Pons (tissue), 1 donor: ENCODE results near the gene NAT16.
"Not testable (repeated sequence)": the region's sequence is repeated elsewhere in the genome, so short reads cannot be mapped to it uniquely, and the experiment has no call there.

Experiments used
- DNase-seq: peaks from one replicate; pipeline ENCODE4 v3.0.0-alpha.2; 2016; ENCODE audit warnings: low spot score

Gene NAT16

DNA sequence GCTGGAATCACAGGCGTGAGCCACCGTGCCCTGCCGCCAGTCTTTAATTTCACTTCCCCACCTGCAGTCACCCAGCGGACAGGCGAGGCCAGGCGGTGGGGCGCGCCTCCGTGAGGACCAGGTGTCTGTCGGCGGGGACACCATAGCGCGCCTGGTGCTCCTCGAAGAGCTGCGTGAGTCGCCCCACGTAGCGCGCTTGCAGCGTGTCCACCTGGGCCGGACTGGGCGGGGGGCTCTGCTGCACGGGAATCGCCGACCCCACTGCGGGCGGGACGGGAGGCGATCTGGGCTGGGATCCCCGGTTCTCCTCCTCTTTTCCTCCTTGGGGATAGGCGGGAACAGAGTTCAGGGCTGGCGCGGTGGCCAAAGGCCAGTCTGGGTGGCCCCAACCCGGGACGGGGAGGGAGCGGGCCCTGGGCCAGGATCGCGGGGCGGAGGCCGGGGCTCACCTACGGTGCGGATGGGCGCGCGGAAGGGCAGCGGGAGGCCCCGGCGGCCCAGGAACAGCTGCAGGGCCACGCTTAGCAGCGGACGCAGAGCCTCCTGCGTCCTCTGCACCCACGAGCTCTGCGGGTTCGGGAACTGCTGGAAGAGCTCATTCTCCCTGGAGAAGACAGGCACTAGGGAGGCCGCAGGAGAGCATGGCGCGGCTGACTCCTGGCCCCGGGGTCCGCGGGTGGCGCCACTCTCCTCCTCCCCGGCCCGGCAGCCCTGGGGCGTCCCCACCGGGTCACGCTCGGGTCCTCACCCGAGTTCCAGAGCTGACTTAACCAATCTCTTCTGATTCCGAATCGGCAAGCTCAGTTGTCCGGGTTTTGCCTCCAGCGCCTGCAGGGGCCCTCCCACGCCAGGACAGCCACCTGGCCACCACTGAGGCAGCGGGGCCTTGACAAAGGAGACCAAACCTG, 21.9 kb upstream of the NAT16 start:
- DNase-seq, result no peak

DNA sequence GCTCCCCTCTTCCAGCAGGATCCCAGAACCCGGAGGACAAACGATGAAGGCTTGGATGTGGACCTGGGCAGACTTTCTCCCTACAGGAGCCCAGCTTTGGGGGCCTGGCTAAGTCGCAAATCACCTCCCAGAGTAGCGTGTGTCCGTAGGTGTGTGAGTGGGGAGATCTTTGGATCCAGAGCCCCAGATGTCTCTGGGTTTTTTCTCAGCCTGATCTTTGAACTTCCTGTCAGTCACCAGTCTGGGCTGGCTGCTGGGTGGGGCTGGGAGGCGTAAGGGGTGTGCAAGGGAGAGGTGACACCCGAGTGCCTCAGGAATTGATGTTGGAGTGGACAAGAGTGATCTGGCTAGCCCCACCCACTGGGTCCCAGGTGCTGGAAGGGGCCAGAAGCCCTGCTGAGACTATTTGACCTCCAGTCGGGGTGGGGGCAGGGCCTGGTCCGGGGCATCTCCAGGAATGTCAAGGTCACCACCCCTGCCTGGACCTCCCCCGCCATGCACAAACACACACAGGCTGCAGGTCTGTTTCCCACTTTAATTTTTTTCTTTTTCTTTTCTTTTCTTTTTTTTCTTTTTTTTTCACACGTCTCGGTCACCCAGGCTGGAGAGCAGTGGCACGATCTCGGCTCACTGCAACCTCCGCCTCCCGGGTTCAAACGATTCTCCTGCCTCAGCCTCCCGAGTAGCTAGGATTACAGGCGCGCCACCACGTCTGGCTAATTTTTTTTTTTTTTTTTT, 20.9 kb upstream of the NAT16 start, which contains the start of gene MOGAT3:
TSS of gene MOGAT3 (minus strand) at position 175 of the 738 bp plus-strand sequence. CDS start 182 bp downstream, outside the sequence.
- DNase-seq, result no peak

DNA sequence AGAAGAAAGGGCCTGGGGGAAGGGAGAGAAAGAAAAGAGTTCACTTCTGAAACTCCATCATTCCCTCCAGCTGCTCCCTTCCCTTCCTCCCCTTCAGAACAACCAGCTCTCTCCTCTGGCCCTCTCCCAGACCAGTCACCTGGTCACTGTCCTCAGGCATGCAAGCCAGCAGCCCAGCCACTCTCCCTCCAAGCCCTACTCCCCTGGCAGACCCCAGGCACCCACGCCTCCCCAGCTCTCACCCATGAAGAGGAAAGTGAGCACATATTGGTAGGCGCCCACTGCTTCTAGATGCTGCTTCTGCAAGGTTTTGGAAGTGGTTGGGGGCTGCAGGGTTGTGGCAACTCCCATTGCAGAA, 20.4 kb upstream of the NAT16 start:
- DNase-seq, result no peak

DNA sequence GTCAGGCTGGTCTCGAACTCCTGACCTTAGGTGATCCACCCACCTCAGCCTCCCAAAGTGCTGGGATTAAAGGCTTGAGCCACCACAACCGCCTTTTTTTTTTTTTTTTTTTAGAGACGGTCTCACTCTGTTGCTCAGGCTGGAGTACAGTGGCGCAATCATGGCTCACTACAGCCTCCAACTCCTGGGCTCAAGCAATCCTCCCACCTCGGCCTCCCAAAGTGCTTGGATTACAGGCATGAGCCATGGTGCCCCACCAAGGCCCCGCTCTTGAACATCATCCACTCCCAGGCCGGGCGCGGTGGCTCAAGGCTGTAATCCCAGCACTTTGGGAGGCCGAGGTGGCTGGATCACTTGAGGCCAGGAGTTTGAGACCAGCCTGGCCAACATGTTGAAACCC, 19.4 kb upstream of the NAT16 start:
- not testable (repeated sequence) for DNase-seq

DNA sequence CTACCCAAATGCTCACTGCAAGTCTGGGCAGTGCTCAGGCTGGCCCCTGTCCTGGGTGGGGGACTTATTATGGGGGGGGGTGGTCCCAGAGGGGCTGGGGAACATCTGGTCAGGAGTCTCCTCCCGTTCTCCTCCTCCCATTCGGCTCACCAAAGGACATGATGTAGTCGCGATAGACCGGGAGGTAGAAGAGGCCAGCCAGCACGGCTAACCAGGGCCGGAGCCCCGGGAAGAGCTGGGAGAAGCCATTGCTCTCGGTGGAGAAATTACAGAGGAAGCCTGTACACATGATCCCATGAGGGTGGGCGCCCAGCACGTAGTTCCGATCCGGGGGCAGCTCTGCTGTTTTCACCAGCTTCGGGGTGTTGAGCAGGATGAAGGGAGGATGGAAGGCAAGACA, 18.4 kb upstream of the NAT16 start:
- DNase-seq, result no peak

DNA sequence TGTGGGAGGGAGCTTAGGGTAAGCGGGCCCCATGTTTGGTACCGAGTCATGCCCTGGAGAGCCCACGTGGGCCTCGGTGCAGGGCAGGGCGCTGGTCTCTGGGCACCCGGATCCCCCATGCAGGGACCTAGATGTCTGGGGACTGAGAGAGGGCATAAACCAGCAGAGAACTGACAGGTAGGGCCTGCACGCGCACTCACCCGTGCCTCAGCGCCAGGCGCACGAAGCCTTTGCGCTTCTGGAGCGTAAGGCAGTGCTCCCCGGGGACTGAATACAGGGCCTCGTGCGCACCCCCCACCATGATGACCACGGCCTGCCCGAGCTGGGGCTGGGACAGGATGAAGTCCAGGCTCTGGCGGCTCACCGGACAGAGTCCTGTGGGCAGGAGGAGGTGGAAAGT, 17.9 kb upstream of the NAT16 start:
- DNase-seq, result no peak

DNA sequence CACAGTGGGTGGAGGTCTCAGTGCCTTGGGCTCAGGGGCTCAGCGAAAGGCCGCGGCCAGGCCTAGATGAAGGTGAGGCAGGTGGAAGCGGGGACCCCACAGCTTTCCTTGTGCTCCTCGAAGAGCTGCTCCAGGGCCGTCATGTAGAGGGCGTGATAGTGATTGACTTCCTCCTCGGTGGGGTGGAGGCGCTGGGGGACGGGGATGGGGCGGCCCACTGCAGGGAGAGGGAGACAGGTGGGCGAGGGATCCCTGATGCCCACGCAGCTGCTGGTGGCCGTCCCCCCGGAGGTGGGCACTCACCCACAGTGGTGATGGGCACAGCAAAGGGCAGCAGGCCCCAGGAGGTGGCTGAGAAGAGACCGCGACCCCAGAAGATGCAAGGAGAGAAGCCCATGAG, 15.8 kb upstream of the NAT16 start:
- DNase-seq, result no peak

DNA sequence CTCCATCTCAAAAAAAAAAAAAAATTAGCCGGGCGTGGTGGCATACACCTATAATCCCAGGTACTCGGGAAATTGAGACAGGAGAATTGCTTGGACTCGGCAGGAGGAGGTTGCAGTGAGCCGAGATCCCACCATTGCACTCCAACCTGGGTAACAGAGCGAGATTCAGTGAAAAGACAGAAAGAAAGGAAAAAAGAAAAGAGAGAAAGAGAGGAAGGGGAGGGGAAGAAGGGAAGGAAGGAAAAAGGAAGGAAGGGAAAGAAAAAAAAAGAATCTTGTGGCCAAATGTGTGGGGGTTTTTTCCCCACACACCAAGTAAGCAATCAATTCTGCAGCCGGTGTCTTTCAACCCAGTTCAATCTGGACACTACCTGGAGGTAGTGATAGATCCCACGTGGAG, 9.0 kb upstream of the NAT16 start:
- no peak for DNase-seq

DNA sequence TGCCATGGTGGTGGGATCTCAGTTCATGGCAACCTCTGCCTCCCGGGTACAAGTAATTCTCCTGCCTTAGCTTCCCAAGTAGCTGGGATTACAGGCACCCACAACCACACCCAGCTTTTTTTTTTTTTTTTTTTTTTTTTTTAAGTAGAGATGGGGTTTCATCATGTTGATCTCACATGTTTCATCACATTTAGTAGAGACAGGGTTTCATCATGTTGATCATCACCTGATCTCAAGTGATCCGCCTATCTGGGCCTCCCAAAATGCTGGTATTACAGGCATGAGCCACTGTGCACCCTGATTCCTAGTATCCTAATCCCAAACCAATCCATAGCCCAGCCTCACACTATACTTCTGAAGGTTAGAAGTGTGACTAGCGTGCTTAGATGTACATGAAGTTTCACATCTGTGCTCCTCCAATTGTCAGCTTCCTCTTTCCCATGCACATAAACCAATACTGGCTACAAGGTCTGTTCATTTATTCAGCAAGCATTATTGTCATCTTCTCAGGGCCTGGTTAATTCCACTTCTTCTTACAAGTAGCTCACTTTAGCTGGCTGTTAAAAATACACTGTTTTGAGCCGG, 6.8 kb upstream of the NAT16 start:
- DNase-seq, result no peak

DNA sequence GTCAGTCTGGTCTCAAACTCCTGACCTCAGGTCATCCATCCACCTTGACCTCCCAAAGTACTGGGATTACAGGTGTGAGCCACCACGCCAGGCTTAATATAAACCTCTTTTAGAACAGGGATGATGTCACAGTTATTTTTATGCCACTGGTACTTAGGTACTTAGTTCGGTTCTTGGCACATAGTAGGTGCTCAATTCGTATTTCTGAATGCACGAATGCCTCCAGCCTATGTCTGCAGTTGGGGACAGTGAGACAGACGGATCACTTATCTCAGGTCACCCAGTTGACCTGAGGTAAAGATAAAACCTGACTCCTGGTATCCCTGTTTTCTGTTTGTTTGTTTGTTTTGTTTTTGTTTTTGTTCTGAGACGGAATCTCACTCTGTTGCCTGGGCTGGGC, 6.1 kb upstream of the NAT16 start:
- no peak for DNase-seq

DNA sequence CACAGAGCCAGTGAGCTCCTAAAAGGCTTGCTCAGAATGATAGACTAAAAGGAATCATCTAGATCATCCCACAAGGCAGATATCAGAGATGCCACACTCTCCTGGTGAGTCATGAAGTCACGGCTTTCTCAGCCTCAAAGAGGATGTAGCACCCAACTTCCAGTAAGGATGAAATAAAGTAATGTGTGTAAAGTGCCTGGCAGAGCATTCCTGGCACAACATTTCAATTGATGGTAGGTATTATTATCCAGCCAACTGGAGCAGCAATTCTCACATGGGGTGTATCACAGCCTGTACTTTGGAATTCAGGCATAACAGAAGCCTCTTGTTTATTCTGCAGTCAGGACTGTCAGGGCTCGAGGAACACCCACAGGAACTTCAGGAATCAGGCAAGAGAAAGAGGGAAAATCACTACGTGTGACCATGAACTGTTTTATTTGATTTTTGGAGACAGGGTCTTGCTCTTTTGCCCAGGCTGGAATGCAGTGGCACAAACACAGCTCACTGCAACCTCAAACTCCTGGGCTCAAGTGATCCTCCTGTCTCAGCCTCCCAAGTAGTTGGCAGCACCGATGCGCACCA, 5.3 kb upstream of the NAT16 start:
- no peak for DNase-seq

DNA sequence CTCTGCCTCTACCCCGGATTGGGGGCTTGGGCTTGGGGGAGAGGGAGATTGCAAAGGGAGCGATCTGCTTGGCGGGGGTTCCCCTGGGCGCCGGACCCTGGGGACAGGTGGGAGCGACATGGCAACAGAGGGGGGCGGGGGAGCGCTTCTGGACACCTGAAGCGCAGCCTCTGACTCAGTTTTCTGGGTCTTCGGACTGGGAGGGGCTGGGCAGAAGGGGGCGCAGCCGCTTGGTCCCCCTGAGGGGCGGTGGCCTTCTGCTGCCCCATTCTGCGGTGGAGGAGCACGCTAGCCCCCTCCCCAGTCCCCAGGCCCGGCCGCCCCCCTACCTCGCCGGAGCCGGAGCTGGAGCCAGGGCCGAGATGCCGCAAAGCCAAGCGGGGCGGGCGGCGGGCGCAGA, 380 bp downstream of the NAT16 start:
- no peak for DNase-seq

DNA sequence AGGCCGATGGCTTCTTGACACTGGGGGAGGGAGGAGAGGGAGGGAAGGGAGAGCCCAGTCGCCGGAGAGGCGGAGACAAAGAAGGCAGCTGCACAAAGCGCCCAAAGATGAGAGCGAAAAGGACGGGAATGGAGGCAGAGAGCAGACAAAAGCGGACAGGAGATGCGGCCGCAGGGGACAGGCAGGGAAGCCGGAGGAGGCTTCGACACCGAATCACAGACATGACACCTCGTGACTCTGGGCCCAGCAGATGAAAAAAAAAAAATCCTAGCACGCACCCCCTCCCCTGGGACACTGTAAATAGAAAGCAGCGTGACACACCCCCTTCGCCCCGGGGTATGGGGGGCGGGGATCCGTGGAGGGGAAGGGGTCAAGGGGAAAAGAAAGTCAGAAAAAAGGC, 976 bp downstream of the NAT16 start:
- no peak for DNase-seq

DNA sequence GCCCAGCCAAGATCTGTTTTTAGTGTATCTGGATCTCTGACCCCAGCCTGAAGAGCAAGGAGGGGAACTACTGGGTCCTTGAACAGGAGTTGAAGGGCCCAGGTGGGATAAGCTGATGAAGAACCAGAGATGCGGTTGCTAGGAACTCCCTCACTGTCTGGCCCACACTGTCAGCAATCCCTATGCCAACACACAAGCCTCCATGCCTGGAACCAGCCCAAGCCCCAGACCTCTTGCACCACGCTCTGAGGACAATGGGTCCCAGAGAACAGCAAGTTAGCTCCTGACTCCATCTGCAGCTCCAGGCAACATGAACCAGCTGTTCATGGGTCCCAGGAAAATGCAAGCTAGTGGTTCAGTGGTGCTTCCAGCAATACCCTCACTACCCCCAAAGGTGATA, 2.4 kb downstream of the NAT16 start:
- no peak for DNase-seq

DNA sequence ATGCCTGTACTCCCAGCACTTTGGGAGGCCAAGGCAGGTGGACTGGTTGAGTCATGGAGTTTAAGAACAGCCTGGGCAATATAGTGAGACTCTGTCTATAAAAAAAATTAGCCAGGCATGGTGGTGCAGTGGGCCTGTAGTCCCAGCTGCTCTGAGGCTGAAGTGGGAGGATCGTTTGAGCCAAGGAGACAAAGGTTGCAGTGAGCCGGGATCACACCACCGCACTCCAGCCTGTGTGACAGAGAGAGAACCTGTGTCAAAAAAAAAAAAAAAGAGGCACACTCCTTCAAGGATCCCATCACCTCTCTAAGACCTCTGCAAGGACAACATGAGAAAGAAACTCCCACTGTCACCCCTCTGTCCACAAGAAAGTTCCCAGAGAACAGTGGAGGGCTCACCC, 4.4 kb downstream of the NAT16 start:
- no peak for DNase-seq

DNA sequence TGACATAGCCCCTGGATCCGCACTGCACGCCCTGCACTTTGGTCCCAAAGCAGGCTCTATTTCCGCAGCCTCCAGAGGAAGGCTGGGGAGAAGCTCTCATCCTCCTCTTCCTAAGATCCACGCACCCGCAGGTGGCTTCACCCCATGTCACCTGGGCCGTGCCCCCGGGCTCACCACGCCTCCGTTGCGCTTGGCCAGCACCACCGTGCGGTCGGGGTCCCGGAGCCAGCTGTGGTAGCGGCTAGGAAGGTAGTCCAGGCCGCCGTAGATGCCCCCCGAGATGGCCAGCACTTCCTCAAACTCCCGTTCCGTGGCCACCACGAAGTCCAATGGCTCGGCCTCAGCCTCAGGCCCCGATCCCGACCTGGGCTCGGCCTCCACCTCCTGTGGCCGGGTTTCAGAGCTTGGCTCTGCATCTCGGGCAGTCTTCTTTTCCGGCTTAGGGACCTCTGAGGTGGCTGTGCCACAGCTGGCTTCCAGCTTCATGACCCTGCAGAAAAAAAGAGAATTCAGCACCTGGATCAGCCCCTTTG, 5.7 kb downstream of the NAT16 start:
- no peak for DNase-seq

DNA sequence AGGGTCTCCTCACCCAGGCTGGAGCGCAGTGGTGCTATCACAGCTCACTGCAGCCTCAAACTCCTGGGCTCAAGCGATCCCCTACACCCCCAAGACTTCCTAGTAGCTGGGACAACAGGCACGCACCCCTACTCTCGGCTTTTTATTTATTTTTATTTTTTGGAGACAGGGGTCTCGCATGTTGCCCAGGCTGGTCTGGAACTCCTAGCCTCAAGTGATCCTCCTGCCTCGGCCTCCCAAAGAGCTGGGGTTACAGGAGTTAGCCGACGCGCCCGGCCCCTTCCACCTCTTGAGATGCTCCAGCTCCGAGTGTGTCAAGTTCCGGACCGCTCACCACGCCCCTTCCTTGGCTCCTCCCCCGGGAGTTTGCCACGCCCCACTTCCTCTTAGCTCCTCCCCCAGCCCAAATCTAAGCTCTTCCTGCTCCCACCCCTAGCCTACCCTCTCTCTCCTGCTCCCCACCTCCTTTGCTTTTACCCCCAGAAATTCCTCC, 6.3 kb downstream of the NAT16 start:
- DNase-seq, result no peak

DNA sequence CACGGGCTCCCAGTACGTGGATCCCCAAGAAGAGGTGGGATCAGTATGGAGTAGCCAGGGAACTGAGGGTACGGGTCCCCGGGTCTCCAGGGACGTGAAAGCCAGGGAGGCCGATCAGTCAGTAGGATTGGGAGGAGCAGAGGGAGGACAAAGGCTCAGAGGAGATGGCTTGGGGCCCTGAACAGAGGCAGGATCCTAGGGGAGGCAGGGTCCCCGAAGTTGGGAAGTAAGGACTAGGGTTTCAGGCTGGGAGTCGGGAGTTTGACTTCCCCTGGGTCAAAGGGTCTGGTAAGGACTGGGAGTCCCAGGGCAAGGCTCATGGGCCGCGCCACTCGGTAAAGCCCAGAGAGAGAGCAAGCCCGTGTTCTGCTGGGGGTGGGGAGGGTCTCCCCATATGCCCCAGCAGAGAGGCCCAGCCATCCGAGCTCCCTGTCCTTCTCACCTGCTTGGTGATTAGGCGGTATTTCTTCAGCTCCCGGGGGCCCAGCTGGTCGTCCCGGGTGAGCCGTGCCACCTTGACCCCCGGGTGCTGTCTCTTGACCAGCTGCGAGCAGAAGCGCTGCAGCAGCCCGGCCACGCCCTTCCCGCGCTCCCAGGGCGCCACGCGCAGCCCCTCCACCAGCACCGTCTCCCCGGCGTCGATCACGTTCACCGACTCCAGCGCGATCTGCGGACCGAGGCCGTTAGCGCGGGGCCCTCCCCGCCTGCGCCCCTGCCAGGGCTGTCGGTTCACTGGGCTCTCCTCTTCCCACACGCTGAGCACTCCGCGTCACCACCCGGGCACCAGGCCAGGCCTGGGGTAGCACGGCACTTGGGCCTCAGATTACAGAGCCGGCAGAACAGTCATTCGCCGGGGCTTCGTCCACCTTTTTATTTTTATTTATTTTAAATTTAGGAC, 7.0 kb downstream of the NAT16 start:
- DNase-seq, result no peak

DNA sequence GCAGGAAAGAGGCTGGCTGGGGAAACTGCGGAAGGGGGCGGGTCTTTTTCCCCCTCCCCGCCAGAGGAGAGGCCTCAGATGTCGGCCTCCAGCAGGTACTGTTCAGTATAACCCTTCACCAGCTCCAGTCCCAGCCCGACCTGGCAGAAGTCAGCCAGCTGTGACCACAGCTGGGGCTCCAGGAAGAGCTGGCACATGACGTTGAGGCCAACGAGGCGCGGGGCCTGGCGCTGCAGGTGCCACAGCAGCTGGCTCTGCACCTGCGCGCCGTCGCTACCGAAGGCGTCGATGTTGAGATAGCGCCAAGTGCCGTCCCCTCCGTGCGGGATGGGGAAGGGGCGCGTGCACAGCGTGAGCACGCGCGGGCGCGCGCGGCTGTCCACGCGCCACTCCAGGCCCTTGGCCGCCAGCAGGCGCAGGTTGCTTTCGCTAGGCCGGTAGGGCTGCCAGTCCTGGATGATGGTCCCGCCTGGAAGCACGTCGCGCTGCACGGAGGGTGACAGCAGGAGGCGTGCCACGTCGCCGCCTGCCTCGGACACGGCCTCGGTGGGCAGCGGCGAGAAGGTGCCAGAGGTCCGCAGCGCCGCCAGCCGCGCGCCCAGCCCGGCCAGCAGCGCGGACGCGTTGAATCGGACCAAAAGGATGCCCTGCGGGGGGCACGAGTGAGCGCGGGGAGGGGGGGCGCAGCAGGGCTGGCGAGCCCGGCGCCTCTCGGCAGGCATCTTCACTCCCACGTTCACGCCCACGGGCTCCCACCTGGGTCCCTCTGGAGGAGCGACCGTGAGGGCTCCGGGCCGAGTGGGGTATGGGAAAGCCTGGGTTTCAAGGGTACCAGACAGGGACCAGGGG, 7.9 kb downstream of the NAT16 start:
- no peak for DNase-seq

DNA sequence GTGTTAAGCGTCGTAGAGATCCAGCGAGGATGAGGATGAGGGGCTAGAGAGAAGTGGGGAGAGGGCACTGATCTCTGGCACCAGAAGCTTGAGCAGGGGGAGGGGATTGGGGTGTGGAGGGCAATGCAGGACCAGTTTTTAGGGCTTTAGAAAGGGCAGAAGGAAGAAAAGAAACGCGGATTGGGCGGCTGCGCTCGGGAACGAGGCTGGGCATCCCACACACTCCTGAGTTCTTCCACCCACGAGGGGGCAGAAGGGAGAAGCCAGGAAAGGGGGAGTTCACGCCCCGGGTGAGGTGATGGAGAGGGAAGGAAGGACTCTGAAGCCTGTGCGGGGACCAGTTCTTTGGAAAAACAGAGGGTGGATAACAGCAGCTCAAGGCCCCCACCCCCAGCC, 8.7 kb downstream of the NAT16 start:
- no peak for DNase-seq
